HFFc6 (cell line): ENCODE measurements around the gene EFCAB8. TPM values are rescaled to one million over a fixed set of nuclear protein-coding genes. Genes with fewer than 3 reads are reported as not detected.
A peak's percentile ranks its signal among the peaks of the same experiment; 100 is the strongest.
"Not testable (repeated sequence)": the region's sequence is repeated elsewhere in the genome, so short reads cannot be mapped to it uniquely, and the experiment has no call there.

Experiments
- DNase-seq: peaks from one replicate; pipeline ENCODE4 v3.0.0-alpha.2; 2018
- H3K27ac Mint-ChIP-seq: 2 replicates; pipeline ENCODE4 v1.8.0; 2020; ENCODE audit warnings: mild to moderate bottlenecking, mixed read lengths
- H3K27me3 Mint-ChIP-seq: 2 replicates; pipeline ENCODE4 v1.8.0; 2021; ENCODE audit warnings: mild to moderate bottlenecking, moderate library complexity, mixed read lengths; ENCODE audit not compliant: insufficient read depth
- H3K36me3 Mint-ChIP-seq: 2 replicates; pipeline ENCODE4 v1.8.0; 2021; ENCODE audit warnings: low read depth, mixed read lengths
- H3K4me1 Mint-ChIP-seq: 2 replicates; pipeline ENCODE4 v1.8.0; 2020; ENCODE audit warnings: low read depth, mixed read lengths
- H3K4me3 Mint-ChIP-seq: 2 replicates; pipeline ENCODE4 v1.8.0; 2020; ENCODE audit warnings: mild to moderate bottlenecking, moderate library complexity, mixed read lengths
- H3K9me3 Mint-ChIP-seq: 2 replicates; pipeline ENCODE4 v1.8.0; 2020; ENCODE audit warnings: mild to moderate bottlenecking, mixed read lengths
- CTCF ChIP-seq: fragments of 200-600 bp; sonication (generic); IDR thresholded peaks from 2 replicates; pipeline ENCODE4 v1.5.0; 2021; ENCODE audit warnings: antibody characterized with exemption, mild to moderate bottlenecking
- total RNA-seq, 6 experiments: library from RNA; stranded (reverse); fragmentation: NEBNext Ultra II Directional; extraction: Animal tissue kit (Norgen Biotek cat#: 25700); gene quantifications; 2 replicates in 1 of 6; 3 replicates in 5 of 6; pipeline ENCODE4 v1.2.3, GENCODE V29; 2021

Gene EFCAB8
- total RNA-seq, 6 experiments from 2014 or later = not detected

- H3K27ac Mint-ChIP-seq = no peak overlapping the region
- H3K36me3 Mint-ChIP-seq = peaks cover 5% of the 10 kb centered on the region; the same call in 1 of the 2 replicates
- H3K27me3 Mint-ChIP-seq = peaks cover 43% of the 10 kb centered on the region
- TF ChIP-seq CTCF = no peak
- H3K9me3 Mint-ChIP-seq = peaks cover 22% of the 10 kb centered on the region
- no peak for DNase-seq
- H3K4me3 Mint-ChIP-seq = no peak overlapping the region
- no peaks in the 10 kb centered on the region for H3K4me1 Mint-ChIP-seq
Measured at GRCh38 chr20:32958574-32958973, 99.9 kb downstream of the EFCAB8 start.

GRCh38 chr20:32959351-32960221 is 100.9 kb downstream of the EFCAB8 start:
- Mint-ChIP-seq H3K4me3 (no peak overlapping the region), H3K4me1 (no peaks in the 10 kb centered on the region), H3K27me3 (peaks cover 50% of the 10 kb centered on the region)

GRCh38 chr20:32960222-32960518 is 101.4 kb downstream of the EFCAB8 start:
- H3K27me3 Mint-ChIP-seq = peaks cover 55% of the 10 kb centered on the region
- TF ChIP-seq CTCF = no peak
- no peak for DNase-seq
- H3K36me3 Mint-ChIP-seq = peaks cover 5% of the 10 kb centered on the region; the same call in 1 of the 2 replicates
- H3K4me1 Mint-ChIP-seq = no peaks in the 10 kb centered on the region
- H3K4me3 Mint-ChIP-seq = no peak overlapping the region
- peaks cover 16% of the 10 kb centered on the region for H3K9me3 Mint-ChIP-seq
- no peak overlapping the region for H3K27ac Mint-ChIP-seq

More at GRCh38 chr20:32959351-32960221, 100.9 kb downstream of the EFCAB8 start:
- no peak for DNase-seq
- peaks cover 16% of the 10 kb centered on the region for H3K9me3 Mint-ChIP-seq
- no peak overlapping the region for H3K27ac Mint-ChIP-seq
- peaks cover 5% of the 10 kb centered on the region; the same call in 1 of the 2 replicates for H3K36me3 Mint-ChIP-seq
- peak; percentile 17; the same call in 1 of the 2 replicates for TF ChIP-seq CTCF

- Mint-ChIP-seq H3K27me3 (peaks cover 59% of the 10 kb centered on the region), H3K4me1 (no peaks in the 10 kb centered on the region), H3K9me3 (peaks cover 16% of the 10 kb centered on the region), H3K36me3 (peaks cover 5% of the 10 kb centered on the region; the same call in 1 of the 2 replicates), H3K4me3 (no peak overlapping the region), H3K27ac (no peak overlapping the region)
- DNase-seq = no peak
- TF ChIP-seq CTCF = no peak
Measured at GRCh38 chr20:32960849-32961731, 102.4 kb downstream of the EFCAB8 start.

- no peaks in the 10 kb centered on the region for H3K36me3 Mint-ChIP-seq
- peaks cover 11% of the 10 kb centered on the region for H3K9me3 Mint-ChIP-seq
- no peaks in the 10 kb centered on the region for H3K4me1 Mint-ChIP-seq
Measured at GRCh38 chr20:32962053-32962452, 103.3 kb downstream of the EFCAB8 start.

GRCh38 chr20:32962646-32963045 is 103.9 kb downstream of the EFCAB8 start:
- H3K27ac Mint-ChIP-seq, H3K9me3 Mint-ChIP-seq, DNase-seq, H3K36me3 Mint-ChIP-seq, H3K4me3 Mint-ChIP-seq, H3K4me1 Mint-ChIP-seq: not testable (repeated sequence)
- H3K27me3 Mint-ChIP-seq = peaks cover 58% of the 10 kb centered on the region

More at GRCh38 chr20:32962053-32962452, 103.3 kb downstream of the EFCAB8 start:
- Mint-ChIP-seq H3K27me3 (peaks cover 58% of the 10 kb centered on the region), H3K27ac (no peak overlapping the region), H3K4me3 (no peak overlapping the region)
- no peak for TF ChIP-seq CTCF
- DNase-seq = no peak
